ENCODE data around the gene KIF11. TPM values are rescaled to one million over a fixed set of nuclear protein-coding genes. Genes with fewer than 3 reads are reported as not detected.
"Not testable (repeated sequence)": the region's sequence is repeated elsewhere in the genome, so short reads cannot be mapped to it uniquely, and the experiment has no call there.

KIF11 gene
- total and polyA plus RNA-seq, 9 of the 15 experiments (the other 6 are each of a cell fraction or from before 2014, with no cell fraction given): 11.3 to 54.4 (median 29.2) TPM

DNA sequence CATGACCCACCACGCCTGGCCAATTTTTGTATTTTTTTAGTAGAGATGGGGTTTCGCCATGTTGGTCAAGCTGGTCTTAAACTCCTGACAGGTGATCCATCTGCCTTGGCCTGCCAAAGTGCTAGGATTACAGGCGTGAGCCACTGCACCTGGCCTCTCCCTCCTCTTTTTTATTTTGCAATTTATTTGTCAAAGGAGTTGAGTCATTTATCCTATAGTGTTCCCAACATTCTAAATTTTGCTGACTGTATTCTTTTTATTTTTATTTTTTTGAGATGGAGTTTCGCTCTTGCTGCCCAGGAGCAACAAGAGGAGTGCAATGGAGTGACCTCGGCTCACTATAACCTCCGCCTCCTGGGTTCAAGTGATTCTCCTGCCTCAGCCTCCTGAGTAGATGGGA, 10.6 kb upstream of the KIF11 start:
- H2AFZ ChIP-seq (ENCODE audit: low read depth, low read length); H4K20me1 ChIP-seq (replicated peaks; ENCODE audit: control insufficient read depth, insufficient read depth, low read length); H3K4me2 ChIP-seq (ENCODE audit: insufficient read depth, low read length); H3K27ac ChIP-seq (ENCODE audit: extremely low read depth, low read depth, low read length); CTCF ChIA-PET (ENCODE audit: low intra/inter-chr PET ratio); H3K36me3 ChIP-seq (ENCODE audit: control insufficient read depth, insufficient read depth, low read length); BruUV-seq (replicated peaks); H3K4me1 ChIP-seq (replicated peaks in 1 of 2; ENCODE audit: control insufficient read depth in 2 of 2, insufficient read depth in 2 of 2, low read length in 2 of 2); in situ Hi-C loops (cut with MboI); H3K4me3 ChIP-seq; POLR2A ChIA-PET; ATAC-seq; H3K9me3 ChIP-seq (replicated peaks; ENCODE audit: control insufficient read depth, insufficient read depth, low read depth, low read length); H3K9ac ChIP-seq (ENCODE audit: insufficient read depth in 1 of 2, low read depth in 2 of 2, low read length in 2 of 2); DNase-seq (ENCODE audit: extremely low read depth in 1 of 4, low spot score in 3 of 4); H3K27me3 ChIP-seq (ENCODE audit: control insufficient read depth in 2 of 2, insufficient read depth in 2 of 2, low read length in 2 of 2); H3K9me1 ChIP-seq (ENCODE audit: control insufficient read depth, insufficient read depth, low read length); H3K79me2 ChIP-seq (ENCODE audit: control insufficient read depth, insufficient read depth, low read length); FAIRE-seq; intact Hi-C loops (cut with micrococcal nuclease): not testable (repeated sequence)
- WGBS (ENCODE audit: insufficient coverage, low coverage, missing lambda C conversion rate): 94% methylated on average over 5 of the region's 6 CpGs
- TF ChIP-seq MAFG (tag; conservative IDR thresholded peaks at IDR 0.05) (peak; percentile 57), C11orf30 (IDR thresholded peaks at IDR 0.05; ENCODE audit: low read depth) (peak; percentile 71), ZNF316 (IDR thresholded peaks at IDR 0.05) (peak; percentile 88)

DNA sequence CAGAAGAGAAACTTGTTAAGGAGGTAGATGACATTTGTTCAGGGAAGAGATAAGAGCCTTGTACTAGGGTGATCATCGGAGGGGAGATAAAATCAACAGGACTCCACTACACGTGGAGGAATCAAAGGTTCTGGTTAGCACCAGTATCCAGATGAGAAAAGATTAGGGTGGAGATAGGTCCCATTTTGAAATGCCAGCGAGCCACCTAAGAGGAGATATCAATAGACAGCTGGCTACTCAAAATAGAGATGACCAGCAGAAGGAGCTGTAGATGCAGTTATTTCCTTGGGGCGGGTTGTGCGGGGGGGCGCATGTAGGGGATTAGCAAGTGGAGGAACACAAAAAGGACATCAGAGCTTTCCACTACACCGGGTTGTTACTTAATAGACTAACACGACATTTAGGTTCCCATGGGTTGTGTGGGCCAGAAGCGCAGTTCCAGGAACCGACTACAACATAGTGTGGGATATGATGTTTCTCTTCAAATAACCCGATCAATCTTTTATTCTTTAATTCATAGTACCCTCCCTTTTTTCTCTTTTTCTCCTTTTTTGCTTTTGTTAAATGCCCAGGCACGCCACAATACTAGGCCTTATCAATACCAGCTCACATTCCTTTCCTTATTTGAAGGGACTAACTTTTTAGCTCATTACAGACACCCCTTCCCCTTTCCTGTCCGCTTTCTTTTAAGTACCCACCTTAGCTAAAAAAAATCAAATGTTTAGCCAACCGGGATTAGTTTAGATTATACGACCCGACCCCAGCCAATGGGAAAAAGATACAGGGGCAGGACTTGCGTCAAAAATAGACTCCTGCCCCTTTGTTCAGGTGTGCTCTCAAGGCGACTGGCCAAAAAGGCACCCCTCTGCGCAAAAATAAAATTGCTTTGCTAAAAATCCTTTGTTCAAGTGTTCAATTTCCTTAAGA, 2.0 kb upstream of the KIF11 start:
- Histone ChIP-seq H3K9ac (ENCODE audit: insufficient read depth in 1 of 2, low read depth in 2 of 2, low read length in 2 of 2) (peak overlapping the region; percentile 87 to 89), H3K4me2 (ENCODE audit: insufficient read depth, low read length) (peak overlapping the region; percentile 75), H3K79me2 (ENCODE audit: control insufficient read depth, insufficient read depth, low read length) (peaks cover 32% of the 10 kb centered on the region), H3K4me1 (replicated peaks in 1 of 2; ENCODE audit: control insufficient read depth in 2 of 2, insufficient read depth in 2 of 2, low read length in 2 of 2) (peaks cover 10 to 15% of the 10 kb centered on the region in 2 experiments; a peak in 4 of 5 replicates), H3K9me3 (replicated peaks; ENCODE audit: control insufficient read depth, insufficient read depth, low read depth, low read length) (no peaks in the 10 kb centered on the region), H4K20me1 (replicated peaks; ENCODE audit: control insufficient read depth, insufficient read depth, low read length) (no peaks in the 10 kb centered on the region), H3K27me3 (ENCODE audit: control insufficient read depth in 2 of 2, insufficient read depth in 2 of 2, low read length in 2 of 2) (no peaks in the 10 kb centered on the region), H3K4me3 (peak overlapping the region; percentile 64), H3K36me3 (ENCODE audit: control insufficient read depth, insufficient read depth, low read length) (no peaks in the 10 kb centered on the region), H3K9me1 (ENCODE audit: control insufficient read depth, insufficient read depth, low read length) (no peaks in the 10 kb centered on the region), H2AFZ (ENCODE audit: low read depth, low read length) (peak overlapping the region; percentile 86), H3K27ac (ENCODE audit: extremely low read depth, low read depth, low read length) (peak overlapping the region; percentile 89)
- ChIA-PET POLR2A (interaction anchor here (0.5 to 2.0 kb wide), 13 partner anchors 13 to 700 kb away, joined by 3 to 14 read pairs (median 3); partner anchors contain the start of gene IDE), CTCF (ENCODE audit: low intra/inter-chr PET ratio) (interaction anchor here (0.6 to 1.6 kb wide), 3 partner anchors 73 to 920 kb away, joined by 3 to 5 read pairs (median 3); no protein-coding TSS in a partner anchor)
- intact Hi-C loops (cut with micrococcal nuclease): loop anchor here (2.0 to 10.0 kb wide), 5 partner anchors 54 to 484 kb away; partner anchors contain the start of gene CYP26A1
- ATAC-seq (peak; percentile 49), DNase-seq (ENCODE audit: extremely low read depth in 1 of 4, low spot score in 3 of 4) (peak; percentile 51 to 86 (median 62)), FAIRE-seq (peak; percentile 73)
- WGBS (ENCODE audit: insufficient coverage, low coverage, missing lambda C conversion rate): 2% methylated on average over 19 of the region's 19 CpGs
- in situ Hi-C loops (cut with MboI): no loop called here
- TSS peak; percentile 91 for BruUV-seq (replicated peaks)
- no peak for TF ChIP-seq FOSL1 (tag; conservative IDR thresholded peaks at IDR 0.05)
- no peak for TF ChIP-seq GTF2F1 (IDR thresholded peaks at IDR 0.05; ENCODE audit: low read depth, low read length)
- no peak for TF ChIP-seq ZNF212 (CRISPR knock-in tag; IDR thresholded peaks at IDR 0.05)
- TF ChIP-seq MTA1 (IDR thresholded peaks at IDR 0.05; ENCODE audit: borderline replicate concordance): 0 out of 2 replicates have a peak, but pooled peaks have one; percentile 52
- TF ChIP-seq MCM7 (IDR thresholded peaks at IDR 0.05): no peak
- peak; percentile 53; the same call in 1 of the 2 replicates for TF ChIP-seq GATA2 (CRISPR knock-in tag; IDR thresholded peaks at IDR 0.05)
- no peak for TF ChIP-seq XRCC4 (IDR thresholded peaks at IDR 0.05; ENCODE audit: extremely low read depth, insufficient read depth, insufficient read length)
- no peak for TF ChIP-seq PHF20 (IDR thresholded peaks at IDR 0.05; ENCODE audit: partially characterized antibody)
- peak; percentile 73 to 84 for TF ChIP-seq MAZ (CRISPR knock-in tag; conservative IDR thresholded peaks at IDR 0.05 in 1 of 2, IDR thresholded peaks at IDR 0.05 in 1 of 2)
- TF ChIP-seq, protein P1, sequence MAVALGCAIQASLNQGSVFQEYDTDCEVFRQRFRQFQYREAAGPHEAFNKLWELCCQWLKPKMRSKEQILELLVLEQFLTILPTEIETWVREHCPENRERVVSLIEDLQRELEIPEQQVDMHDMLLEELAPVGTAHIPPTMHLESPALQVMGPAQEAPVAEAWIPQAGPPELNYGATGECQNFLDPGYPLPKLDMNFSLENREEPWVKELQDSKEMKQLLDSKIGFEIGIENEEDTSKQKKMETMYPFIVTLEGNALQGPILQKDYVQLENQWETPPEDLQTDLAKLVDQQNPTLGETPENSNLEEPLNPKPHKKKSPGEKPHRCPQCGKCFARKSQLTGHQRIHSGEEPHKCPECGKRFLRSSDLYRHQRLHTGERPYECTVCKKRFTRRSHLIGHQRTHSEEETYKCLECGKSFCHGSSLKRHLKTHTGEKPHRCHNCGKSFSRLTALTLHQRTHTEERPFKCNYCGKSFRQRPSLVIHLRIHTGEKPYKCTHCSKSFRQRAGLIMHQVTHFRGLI (CRISPR knock-in tag; IDR thresholded peaks at IDR 0.05): no peak
- TF ChIP-seq ZC3H4 (CRISPR knock-in tag; IDR thresholded peaks at IDR 0.05; ENCODE audit: borderline replicate concordance): no peak
- no peak for TF ChIP-seq ZNF146 (CRISPR knock-in tag; IDR thresholded peaks at IDR 0.05; ENCODE audit: unreplicated experiment)

Measured in K562 (cell line).